ENCODE data around the gene CIAO2A. TPM values are rescaled to one million over a fixed set of nuclear protein-coding genes. Genes with fewer than 3 reads are reported as not detected.
A peak's percentile ranks its signal among the peaks of the same experiment; 100 is the strongest.
"Not testable (repeated sequence)": the region's sequence is repeated elsewhere in the genome, so short reads cannot be mapped to it uniquely, and the experiment has no call there.

Gene CIAO2A
- total RNA-seq, 1 donor from 2014 or later = 35.5 TPM

- no peak for DNase-seq (ENCODE audit: low spot score)
Observed at GRCh38 chr15:64112073-64112772, 18.6 kb upstream of the CIAO2A start.

DNA sequence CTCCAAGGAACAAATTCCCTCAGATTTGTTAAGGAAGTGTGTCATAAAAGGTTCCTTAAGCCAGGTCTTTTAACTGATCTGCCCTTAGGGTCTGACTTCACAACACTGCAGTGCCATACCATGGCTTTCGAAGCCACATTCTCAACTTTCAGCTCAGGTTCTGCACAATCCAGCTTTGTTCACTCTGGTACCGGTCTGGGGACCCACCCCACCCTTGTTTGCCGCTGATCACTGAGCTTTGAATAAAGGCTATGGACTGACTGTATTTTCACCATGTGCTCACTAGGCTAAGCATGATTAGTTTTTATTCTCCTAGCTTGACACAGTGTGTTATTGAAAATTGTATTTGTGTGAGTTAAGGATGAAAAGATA lies 18.0 kb upstream of the CIAO2A start:
- no peak for DNase-seq (ENCODE audit: low spot score)

GRCh38 chr15:64110950-64111678 lies 17.5 kb upstream of the CIAO2A start:
- DNase-seq (ENCODE audit: low spot score) = no peak

DNA sequence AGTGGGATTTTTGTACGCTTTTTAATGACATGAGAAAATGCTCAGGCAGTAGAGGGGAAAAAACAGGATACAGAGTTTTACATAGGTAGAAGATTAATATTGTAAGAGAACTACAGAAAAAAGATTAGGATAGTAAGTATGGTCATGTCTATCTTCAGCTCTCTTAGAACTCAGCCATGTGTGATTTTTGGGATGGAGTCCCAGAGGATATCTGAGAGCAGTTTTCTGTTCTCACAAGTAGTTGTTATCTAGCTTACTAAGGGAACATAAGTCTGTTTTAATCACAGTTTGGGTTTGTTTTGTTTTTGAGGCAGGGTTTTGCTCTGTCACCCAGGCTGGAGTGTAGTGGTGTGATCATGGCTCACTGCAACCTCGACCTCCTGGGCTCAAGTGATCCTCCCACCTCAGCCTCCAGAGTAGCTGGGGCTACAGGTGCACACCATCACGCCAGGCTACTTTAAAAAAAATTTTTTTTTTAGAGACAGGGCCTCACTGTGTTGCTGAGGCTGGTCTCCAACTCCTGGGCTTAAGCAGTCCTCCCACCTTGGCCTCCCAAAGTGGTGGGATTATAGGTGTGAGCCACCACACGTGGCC lies 16.6 kb upstream of the CIAO2A start:
- not testable (repeated sequence) for DNase-seq (ENCODE audit: low spot score)

DNA sequence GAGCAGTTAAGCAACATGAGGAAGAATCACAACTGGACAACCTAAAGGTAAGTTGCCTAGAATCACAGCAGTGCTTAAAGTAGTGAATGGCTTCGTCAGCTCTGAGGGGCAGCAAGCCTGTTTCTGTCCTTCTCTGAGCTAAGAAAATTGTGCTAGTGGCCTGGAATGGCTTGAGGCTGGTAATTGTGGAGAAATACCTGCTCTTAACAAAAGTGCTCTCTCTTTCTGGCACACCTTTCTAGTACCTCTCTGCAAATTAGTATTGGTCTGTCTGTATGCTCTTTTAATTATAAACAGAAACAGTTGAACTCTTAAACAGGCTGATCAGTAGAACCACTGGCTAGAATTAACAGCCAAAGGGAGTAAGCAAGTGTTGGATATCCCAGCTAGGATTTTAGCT lies 13.7 kb upstream of the CIAO2A start:
- no peak for DNase-seq (ENCODE audit: low spot score)

- DNase-seq (ENCODE audit: low spot score) = no peak
Observed at GRCh38 chr15:64105113-64105704, 11.6 kb upstream of the CIAO2A start.

DNA sequence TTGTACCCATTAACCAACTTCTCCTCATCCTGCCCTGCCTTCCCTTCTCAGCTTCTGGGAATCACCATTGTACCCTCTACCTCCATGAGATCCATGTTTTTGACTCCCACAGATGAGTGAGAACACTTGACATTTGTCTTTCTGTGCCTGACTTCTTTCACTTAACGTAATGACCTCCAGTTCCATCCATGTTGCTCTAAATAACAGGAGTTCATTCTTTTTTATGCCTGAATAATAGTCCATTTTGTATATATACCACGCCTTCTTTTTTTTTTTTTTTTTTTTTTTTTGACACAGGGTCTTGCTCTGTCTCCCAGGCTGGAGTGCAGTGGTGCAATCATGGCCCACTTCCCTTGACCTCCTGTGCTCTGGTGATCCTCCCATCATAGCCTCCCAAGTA lies 8.9 kb upstream of the CIAO2A start:
- DNase-seq (ENCODE audit: low spot score) = no peak

DNA sequence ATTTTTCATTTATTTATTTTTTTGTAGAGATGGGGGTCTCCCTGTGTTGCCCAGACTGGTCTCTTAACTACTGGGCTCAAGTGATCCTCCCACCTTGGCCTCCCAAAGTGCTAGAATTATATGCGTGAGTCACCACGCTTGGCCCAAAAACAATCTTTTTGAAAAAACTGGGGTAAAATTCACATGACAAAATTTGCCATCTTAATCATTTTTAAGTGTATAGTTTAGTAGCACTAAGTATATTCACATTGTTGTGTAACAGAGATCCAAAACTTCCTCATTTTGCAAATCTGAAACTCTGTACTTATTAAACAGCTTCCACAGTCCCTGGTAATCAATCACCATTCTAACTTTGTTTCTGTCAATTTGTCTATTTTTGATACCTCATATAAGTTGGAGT lies 7.3 kb upstream of the CIAO2A start:
- no peak for DNase-seq (ENCODE audit: low spot score)

DNA sequence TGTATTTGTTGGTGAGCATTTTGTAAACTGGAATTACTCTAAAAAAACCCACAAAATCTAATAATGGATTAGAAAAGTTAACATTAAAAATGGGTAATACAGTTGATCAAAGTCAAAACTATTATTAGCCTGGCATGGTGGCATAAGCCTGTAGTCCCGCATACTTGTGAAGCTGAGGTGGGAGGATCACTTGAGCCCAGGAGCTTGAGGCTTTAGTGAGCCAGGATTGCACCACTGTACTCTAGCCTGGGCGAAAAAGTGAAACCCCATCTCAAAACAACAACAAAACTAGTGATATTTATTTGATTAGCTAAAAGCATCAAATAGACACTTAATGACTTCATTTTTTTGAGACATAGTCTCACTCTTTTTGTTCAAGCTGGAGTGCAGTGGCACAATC lies 5.7 kb upstream of the CIAO2A start:
- no peak for DNase-seq (ENCODE audit: low spot score)

DNA sequence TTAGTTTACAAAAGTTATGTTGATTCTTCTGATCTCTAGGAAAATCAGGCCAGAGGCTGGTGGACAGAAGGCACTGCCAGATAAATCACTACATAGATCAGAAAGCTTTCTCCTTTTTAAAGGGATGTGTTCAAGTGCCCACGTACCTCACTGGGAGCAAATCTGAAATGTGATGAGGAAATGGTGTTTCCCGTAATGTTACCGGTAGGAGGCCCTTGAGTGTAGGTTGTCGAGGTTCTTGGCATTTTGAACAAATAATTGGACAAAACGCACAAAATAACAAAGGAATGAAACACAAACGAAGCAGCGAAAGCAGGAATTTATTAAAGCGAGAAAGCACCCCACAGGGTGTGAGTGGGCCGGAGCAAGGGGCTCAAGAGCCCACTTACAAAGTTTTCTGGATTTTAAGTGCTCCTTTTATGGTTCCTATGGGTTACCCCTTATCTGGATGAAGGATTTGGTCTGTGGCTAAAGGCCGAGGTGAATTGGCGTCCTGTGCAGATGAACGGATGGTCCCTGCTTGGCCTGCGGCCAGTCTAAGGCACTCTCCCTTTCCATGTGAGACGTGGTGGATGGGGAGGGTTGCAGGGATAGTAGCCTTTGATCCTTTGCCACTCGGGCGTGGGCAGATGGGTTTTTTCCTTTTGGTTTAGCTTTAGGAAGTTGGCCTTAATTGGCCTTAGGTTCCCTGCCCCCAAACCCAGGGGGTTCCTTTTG lies 3.2 kb upstream of the CIAO2A start:
- no peak for DNase-seq (ENCODE audit: low spot score)

GRCh38 chr15:64095795-64096667 lies 2.4 kb upstream of the CIAO2A start, which contains the start of gene SNX1:
TSS of gene SNX1 (plus strand) at chr15:64095982. CDS start at chr15:64096014, 32 bp downstream.
- DNase-seq (ENCODE audit: low spot score) = peak; percentile 96

DNA sequence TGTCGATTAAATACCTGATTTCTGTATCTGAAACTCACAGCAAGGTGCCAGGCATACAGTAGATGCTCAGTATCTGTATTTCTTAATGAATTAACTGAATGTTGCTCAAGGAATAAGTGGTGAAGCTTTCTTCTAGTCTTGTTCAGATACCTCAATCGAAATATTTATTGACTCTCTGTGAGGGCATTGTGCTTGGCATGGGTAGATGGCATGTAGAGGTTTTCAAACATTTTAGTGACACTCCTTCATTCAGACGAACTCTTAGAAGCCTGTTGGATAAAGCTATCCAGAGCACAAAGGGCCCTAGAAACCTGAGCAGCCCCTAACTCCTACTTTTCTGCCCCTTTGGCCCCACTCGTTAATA lies 1.8 kb upstream of the CIAO2A start:
- no peak for DNase-seq (ENCODE audit: low spot score)

DNA sequence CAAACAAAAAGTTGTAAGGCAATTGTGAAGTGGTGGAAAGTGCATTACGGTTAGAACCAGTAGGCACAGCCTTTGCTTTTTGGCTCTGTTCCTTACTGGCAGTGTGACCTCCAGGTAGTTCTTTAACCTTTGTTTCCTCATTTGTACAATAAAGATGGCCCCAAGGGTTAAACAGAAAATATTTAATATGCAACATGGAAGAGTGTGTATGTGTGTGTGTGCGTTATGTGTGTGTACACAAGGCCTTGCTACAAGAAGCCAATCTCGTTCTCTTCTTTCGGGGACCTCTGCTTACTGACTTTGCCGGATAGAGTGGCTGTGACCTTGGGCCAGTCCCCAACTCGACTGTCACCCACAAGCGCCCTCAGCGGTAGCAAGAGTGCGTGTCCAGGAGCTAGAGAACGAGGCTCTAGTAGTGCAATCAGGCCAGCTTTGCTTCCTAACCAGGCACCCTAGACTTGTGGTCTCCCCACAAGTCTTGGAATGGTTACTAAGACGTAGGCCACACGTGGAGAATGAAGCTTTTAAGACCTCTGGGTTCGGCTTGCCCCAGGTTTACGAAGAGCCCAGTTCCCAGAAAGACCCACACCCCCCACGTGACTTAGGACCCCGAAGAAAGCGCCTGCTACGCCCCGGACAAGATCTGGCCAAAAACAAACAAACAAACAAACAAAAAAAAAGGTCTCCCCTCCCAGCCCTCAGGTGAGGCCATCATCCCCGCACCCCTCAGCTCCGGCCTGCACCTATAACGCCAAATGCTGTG lies 593 bp downstream of the CIAO2A start:
- no peak for DNase-seq (ENCODE audit: low spot score)

GRCh38 chr15:64092075-64092820 lies 1.4 kb downstream of the CIAO2A start:
- no peak for DNase-seq (ENCODE audit: low spot score)

GRCh38 chr15:64090527-64090926 lies 3.1 kb downstream of the CIAO2A start:
- no peak for DNase-seq (ENCODE audit: low spot score)

DNA sequence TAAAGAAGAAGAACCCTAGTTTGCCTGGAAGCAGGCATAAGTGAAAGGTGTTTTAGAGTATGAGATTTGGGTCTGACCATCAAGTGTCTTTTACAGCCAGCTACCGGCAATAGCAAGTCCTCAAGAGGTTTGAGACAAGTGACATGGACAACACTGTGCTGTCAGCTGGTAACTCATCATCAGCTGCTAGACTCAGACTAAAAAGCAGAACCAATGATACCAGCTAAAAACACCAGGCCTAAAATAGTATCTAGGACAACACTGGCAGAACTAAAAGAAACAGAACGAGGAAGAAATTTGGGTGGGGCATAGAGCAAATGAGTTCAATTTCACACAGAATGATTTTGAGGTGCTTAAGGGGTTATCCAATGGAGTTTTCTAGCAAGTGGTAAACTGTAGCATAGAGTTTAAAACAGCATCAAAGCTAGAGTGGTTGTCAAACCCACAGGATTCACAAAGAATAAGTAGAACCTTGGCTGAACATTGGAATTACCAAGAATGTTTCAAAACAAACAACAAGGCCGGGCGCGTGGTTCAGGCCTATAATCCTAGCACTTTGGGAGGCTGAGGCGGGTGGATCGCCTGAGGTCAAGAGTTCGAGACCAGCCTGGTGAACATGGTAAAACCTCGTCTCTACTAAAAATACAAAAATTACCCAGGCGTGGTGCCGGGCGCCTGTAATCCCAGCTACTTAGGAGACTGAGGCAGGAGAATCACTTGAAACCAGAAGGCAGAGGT lies 3.9 kb downstream of the CIAO2A start:
- DNase-seq (ENCODE audit: low spot score) = no peak

- no peak for DNase-seq (ENCODE audit: low spot score)
Observed at GRCh38 chr15:64082757-64083156, 10.9 kb downstream of the CIAO2A start.

DNA sequence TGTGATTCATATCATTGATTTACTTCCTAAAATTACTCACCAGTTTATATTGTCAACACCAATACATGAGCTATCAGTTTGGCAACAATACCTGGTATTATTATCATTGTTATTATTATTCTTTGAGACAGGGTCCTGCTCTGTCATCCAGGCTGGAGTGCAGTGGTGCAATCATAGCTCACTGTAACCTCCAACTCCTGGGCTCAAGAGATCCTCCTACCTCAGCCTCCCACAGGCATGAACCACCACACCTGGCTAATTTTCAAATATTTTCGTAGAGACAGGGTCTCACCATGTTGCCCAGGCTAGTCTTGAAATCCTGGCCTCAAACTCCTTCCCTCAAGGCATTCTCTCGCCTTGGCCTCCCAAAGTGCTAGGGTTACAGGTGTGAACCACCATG lies 20.1 kb downstream of the CIAO2A start:
- DNase-seq (ENCODE audit: low spot score) = not testable (repeated sequence)

GRCh38 chr15:64072812-64073211 lies 20.8 kb downstream of the CIAO2A start:
- DNase-seq (ENCODE audit: low spot score) = no peak
